ENCODE data around the gene RETN.

- TF ChIP-seq EZH2 (IDR thresholded peaks at IDR 0.05) = no peak
- TF ChIP-seq POLR2AphosphoS5 (IDR thresholded peaks at IDR 0.05; ENCODE audit: borderline replicate concordance, low read depth, low read length) = no peak
- no peak for TF ChIP-seq FOXP2 (optimal IDR thresholded peaks at IDR 0.05; ENCODE audit: control extremely low read depth, extremely low read length, insufficient read depth)
Observed at GRCh38 chr19:7687177-7687576, 18.3 kb downstream of the RETN start.
